Measurements from ENCODE around the gene PLPPR5. TPM values are rescaled to one million over a fixed set of nuclear protein-coding genes. Genes with fewer than 3 reads are reported as not detected.

The PLPPR5 gene
- total and polyA plus RNA-seq, 2 of the 4 experiments (the other 2 are of a cell fraction) = under 0.01 to 0.05 TPM

DNA sequence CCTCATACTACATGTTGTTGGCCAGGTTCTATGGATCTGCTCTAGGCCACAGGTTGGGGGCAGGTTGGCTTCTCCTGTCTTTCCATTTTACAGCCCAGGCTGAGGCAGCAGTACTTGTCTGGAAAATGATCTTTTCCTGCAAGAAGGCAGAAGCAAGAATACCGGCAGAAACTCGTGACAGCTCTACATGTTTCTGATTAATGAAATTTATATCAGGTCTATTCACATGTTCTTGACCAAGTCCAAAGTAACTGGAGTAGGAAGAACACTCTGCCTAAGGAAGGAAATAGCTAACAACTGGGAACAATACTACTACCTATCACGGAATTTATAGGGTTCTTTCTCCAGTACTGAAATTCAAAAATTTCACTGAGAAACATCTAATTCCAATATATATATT is 98.3 kb downstream of the PLPPR5 start:
- in situ Hi-C loops (cut with MboI; ENCODE audit: low sequenced_read_pairs) = no loop called here
- H3K4me2 ChIP-seq (ENCODE audit: low read depth, low read length) = no peak overlapping the region
- H2AK5ac ChIP-seq (ENCODE audit: low read depth, low read length) = no peak overlapping the region
- H2BK15ac ChIP-seq (ENCODE audit: low read depth, low read length) = no peak overlapping the region
- H2BK20ac ChIP-seq (ENCODE audit: low read depth, low read length) = no peak overlapping the region
- TF ChIP-seq, protein P1, sequence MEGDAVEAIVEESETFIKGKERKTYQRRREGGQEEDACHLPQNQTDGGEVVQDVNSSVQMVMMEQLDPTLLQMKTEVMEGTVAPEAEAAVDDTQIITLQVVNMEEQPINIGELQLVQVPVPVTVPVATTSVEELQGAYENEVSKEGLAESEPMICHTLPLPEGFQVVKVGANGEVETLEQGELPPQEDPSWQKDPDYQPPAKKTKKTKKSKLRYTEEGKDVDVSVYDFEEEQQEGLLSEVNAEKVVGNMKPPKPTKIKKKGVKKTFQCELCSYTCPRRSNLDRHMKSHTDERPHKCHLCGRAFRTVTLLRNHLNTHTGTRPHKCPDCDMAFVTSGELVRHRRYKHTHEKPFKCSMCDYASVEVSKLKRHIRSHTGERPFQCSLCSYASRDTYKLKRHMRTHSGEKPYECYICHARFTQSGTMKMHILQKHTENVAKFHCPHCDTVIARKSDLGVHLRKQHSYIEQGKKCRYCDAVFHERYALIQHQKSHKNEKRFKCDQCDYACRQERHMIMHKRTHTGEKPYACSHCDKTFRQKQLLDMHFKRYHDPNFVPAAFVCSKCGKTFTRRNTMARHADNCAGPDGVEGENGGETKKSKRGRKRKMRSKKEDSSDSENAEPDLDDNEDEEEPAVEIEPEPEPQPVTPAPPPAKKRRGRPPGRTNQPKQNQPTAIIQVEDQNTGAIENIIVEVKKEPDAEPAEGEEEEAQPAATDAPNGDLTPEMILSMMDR (conservative IDR thresholded peaks at IDR 0.05; ENCODE audit: low read depth, low read length) = no peak
- TF ChIP-seq RAD21 (IDR thresholded peaks at IDR 0.05; ENCODE audit: low read length) = no peak
- TF ChIP-seq, protein P2, sequence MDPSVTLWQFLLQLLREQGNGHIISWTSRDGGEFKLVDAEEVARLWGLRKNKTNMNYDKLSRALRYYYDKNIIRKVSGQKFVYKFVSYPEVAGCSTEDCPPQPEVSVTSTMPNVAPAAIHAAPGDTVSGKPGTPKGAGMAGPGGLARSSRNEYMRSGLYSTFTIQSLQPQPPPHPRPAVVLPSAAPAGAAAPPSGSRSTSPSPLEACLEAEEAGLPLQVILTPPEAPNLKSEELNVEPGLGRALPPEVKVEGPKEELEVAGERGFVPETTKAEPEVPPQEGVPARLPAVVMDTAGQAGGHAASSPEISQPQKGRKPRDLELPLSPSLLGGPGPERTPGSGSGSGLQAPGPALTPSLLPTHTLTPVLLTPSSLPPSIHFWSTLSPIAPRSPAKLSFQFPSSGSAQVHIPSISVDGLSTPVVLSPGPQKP (IDR thresholded peaks at IDR 0.05; ENCODE audit: borderline replicate concordance, low read depth, low read length) = no peak
- no peak for TF ChIP-seq FOS (IDR thresholded peaks at IDR 0.05; ENCODE audit: low read depth, low read length)
- TF ChIP-seq RFX5 (IDR thresholded peaks at IDR 0.05; ENCODE audit: low read depth, low read length) = no peak
- TF ChIP-seq SMC3 (IDR thresholded peaks at IDR 0.05; ENCODE audit: low read depth, low read length) = no peak
- no peak for TF ChIP-seq CHD1 (IDR thresholded peaks at IDR 0.05; ENCODE audit: low read depth, low read length)
- TF ChIP-seq POLR2A (IDR thresholded peaks at IDR 0.05; ENCODE audit: low read depth, low read length) = no peak
- no peak for TF ChIP-seq BHLHE40 (IDR thresholded peaks at IDR 0.05; ENCODE audit: low read depth, low read length)
- TF ChIP-seq, protein P3, sequence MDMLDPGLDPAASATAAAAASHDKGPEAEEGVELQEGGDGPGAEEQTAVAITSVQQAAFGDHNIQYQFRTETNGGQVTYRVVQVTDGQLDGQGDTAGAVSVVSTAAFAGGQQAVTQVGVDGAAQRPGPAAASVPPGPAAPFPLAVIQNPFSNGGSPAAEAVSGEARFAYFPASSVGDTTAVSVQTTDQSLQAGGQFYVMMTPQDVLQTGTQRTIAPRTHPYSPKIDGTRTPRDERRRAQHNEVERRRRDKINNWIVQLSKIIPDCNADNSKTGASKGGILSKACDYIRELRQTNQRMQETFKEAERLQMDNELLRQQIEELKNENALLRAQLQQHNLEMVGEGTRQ (IDR thresholded peaks at IDR 0.05; ENCODE audit: low read depth, low read length) = no peak
- TF ChIP-seq MAZ (IDR thresholded peaks at IDR 0.05; ENCODE audit: borderline replicate concordance, low read depth, low read length) = no peak
- no peak for TF ChIP-seq NFE2L2 (IDR thresholded peaks at IDR 0.05; ENCODE audit: low read depth, low read length)
- TF ChIP-seq CEBPB (IDR thresholded peaks at IDR 0.05; ENCODE audit: low read depth, low read length) = no peak
- no peak for TF ChIP-seq MXI1 (IDR thresholded peaks at IDR 0.05; ENCODE audit: borderline replicate concordance, low read depth, low read length)
- no peak for TF ChIP-seq RCOR1 (IDR thresholded peaks at IDR 0.05; ENCODE audit: insufficient replicate concordance, low read length)
- TF ChIP-seq MAFK (IDR thresholded peaks at IDR 0.05; ENCODE audit: low read depth, low read length) = no peak
- no peaks in the 10 kb centered on the region for H3K9me1 ChIP-seq (ENCODE audit: insufficient read depth, low read length)
- H3K18ac ChIP-seq (ENCODE audit: low read depth, low read length) = no peak overlapping the region
- no peak overlapping the region for H3K56ac ChIP-seq (ENCODE audit: extremely low read depth, insufficient read depth, low read length)
- H3K23ac ChIP-seq (ENCODE audit: low read depth, low read length) = no peak overlapping the region
- no peak overlapping the region for H4K91ac ChIP-seq (ENCODE audit: insufficient read depth, low read depth, low read length)
- DNase-seq (no peak), ATAC-seq (ENCODE audit: low read depth) (no peak)
- no CpG with 5 or more reads among the region's 3 CpGs for WGBS, 2 experiments (ENCODE audit: extremely low coverage in 2 of 2, insufficient read length in 1 of 2)
- H2BK5ac ChIP-seq (ENCODE audit: low read depth, low read length, poor library complexity, severe bottlenecking) = no peak overlapping the region
- H3K27ac ChIP-seq (ENCODE audit: insufficient read depth, low read length) = no peak overlapping the region
- no peaks in the 10 kb centered on the region for H3K4me1 ChIP-seq (ENCODE audit: control insufficient read depth, insufficient read depth, low read length)
- no peak overlapping the region for H3K9ac ChIP-seq (ENCODE audit: low read depth, low read length)
- no peak overlapping the region for H2BK120ac ChIP-seq (ENCODE audit: low read depth, low read length)
- H3K36me3 ChIP-seq (ENCODE audit: control insufficient read depth, insufficient read depth, low read length) = no peaks in the 10 kb centered on the region
- H3K4me3 ChIP-seq (ENCODE audit: insufficient read depth, low read depth, low read length) = no peak overlapping the region
- no peaks in the 10 kb centered on the region; the same call in 1 of the 2 replicates for H3K27me3 ChIP-seq (ENCODE audit: control insufficient read depth, insufficient read depth, low read length)
- H4K8ac ChIP-seq (ENCODE audit: low read depth in 2 of 2, low read length in 2 of 2) = no peak overlapping the region
- ChIA-PET POLR2A (ENCODE audit: unreplicated experiment) (no interaction called here), CTCF (no interaction called here)
- intact Hi-C loops (cut with micrococcal nuclease) = no loop called here
- H4K5ac ChIP-seq (ENCODE audit: low read depth, low read length) = no peak overlapping the region
- H4K20me1 ChIP-seq (ENCODE audit: insufficient read depth, low read length) = no peaks in the 10 kb centered on the region
- no peaks in the 10 kb centered on the region for H3K9me3 ChIP-seq (ENCODE audit: control insufficient read depth, insufficient read depth, low read length)
- BruUV-seq (replicated peaks) = no TSS peak
- no peaks in the 10 kb centered on the region for H3K79me1 ChIP-seq (ENCODE audit: low read depth in 1 of 2, low read length in 2 of 2)
- H2AFZ ChIP-seq (replicated peaks; ENCODE audit: low read length, poor library complexity) = no peak overlapping the region
- dilution Hi-C loops (cut with HindIII; ENCODE audit: low sequenced_read_pairs, unreplicated experiment) = no loop called here
- H3K14ac ChIP-seq (replicated peaks; ENCODE audit: low read depth, low read length) = no peak overlapping the region
- H3K4ac ChIP-seq (ENCODE audit: low read depth, low read length) = no peak overlapping the region
- no peak overlapping the region for H2AK9ac ChIP-seq (replicated peaks; ENCODE audit: low read depth, low read length, poor library complexity)
